Astrocyte of the spinal cord (primary cell): ENCODE measurements around the gene CELSR3.

Experiments used
- DNase-seq: peaks from one replicate; pipeline ENCODE4 v3.0.0; 2011; ENCODE audit warnings: low read depth, low spot score
- H3K4me3 ChIP-seq: 2 replicates; pipeline ENCODE4 v1.5.1; 2011; ENCODE audit warnings: low read depth, mild to moderate bottlenecking, low read length, moderate library complexity
- in situ Hi-C: cut with HindIII; loops from 2 replicates; pipeline ENCODE4 v1.10.0; 2017; ENCODE audit warnings: low sequenced_read_pairs
- TF ChIP-seq, protein P1 (sequence below): IDR thresholded peaks from 2 replicates; pipeline ENCODE4 v1.5.1; 2012; ENCODE audit warnings: low read depth, mild to moderate bottlenecking, low read length, inconsistent platforms

Gene CELSR3

DNA sequence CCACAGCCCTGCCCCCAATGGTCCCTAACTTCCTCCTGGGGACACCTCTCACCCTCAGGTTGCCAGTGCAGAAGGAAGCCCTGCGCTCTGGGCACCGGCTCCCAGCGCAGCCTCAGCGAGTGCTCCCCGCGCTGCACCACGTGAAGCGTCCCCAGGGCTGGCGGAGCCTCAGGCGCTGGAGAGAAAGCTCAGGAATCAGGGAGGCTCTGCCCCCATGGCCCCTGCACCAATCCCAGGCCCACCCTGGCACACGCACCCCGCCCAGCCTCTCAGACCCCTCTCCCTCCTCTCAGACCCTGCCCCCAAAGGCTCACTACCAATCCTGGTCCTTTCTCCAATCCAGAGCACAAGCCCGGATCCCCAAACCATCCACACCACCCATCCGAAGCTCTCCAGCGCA, 74.5 kb downstream of the CELSR3 start:
- DNase-seq = no peak
- TF ChIP-seq, protein P1, sequence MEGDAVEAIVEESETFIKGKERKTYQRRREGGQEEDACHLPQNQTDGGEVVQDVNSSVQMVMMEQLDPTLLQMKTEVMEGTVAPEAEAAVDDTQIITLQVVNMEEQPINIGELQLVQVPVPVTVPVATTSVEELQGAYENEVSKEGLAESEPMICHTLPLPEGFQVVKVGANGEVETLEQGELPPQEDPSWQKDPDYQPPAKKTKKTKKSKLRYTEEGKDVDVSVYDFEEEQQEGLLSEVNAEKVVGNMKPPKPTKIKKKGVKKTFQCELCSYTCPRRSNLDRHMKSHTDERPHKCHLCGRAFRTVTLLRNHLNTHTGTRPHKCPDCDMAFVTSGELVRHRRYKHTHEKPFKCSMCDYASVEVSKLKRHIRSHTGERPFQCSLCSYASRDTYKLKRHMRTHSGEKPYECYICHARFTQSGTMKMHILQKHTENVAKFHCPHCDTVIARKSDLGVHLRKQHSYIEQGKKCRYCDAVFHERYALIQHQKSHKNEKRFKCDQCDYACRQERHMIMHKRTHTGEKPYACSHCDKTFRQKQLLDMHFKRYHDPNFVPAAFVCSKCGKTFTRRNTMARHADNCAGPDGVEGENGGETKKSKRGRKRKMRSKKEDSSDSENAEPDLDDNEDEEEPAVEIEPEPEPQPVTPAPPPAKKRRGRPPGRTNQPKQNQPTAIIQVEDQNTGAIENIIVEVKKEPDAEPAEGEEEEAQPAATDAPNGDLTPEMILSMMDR = no peak
- H3K4me3 ChIP-seq = no peak overlapping the region
- in situ Hi-C loops = no loop called here

DNA sequence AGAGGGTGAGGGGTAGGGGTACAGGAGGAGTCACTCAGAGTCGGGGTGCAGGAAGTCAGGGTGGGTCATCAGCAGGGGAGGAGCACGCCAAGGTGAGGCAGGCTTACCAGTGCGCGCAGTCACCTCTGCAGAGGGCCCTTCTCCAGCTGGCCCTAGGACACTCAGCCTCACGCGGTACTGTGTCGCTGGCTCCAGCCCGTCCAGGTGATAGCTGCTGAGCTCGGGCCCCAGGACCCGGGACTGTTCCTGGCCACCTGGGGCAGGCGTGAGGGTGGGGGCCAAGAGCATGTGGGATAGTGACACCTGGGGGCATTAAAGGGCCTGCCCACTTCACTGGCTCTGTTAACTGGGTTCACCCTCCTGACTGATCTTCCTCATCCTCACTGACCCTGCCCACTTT, 75.0 kb downstream of the CELSR3 start:
- DNase-seq = no peak
- no peak overlapping the region for H3K4me3 ChIP-seq
- TF ChIP-seq, protein P1 = no peak
- in situ Hi-C loops = no loop called here
